GM21825 (cell line): ENCODE results near the gene PI4KB.

Experiments
- ATAC-seq: cut with Tn5 transposase; IDR thresholded peaks from one replicate; pipeline ENCODE4 v1.9.1; 2021; ENCODE audit warnings: mild to moderate bottlenecking, moderate library complexity; ENCODE audit not compliant: unreplicated experiment

PI4KB gene

DNA sequence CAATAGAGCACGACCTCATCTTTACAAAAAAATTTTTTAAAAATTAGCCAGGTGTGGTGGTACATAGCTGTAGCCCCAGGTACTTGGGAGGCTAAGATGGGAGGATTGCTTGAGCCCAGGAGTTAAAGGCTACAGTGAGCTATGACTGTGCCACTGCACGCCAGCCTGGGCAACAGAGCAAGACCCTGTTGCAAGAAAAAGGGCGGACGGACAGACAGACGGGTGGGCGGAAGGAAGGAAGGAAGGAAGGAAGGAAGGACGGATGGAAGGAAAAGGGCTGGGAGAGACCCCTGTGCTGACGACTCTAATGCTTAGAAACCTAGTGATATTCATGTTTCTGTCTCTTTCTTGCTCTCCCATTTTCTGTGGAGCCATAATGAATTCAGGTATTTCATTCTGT, 14.4 kb downstream of the PI4KB start:
- no peak for ATAC-seq

DNA sequence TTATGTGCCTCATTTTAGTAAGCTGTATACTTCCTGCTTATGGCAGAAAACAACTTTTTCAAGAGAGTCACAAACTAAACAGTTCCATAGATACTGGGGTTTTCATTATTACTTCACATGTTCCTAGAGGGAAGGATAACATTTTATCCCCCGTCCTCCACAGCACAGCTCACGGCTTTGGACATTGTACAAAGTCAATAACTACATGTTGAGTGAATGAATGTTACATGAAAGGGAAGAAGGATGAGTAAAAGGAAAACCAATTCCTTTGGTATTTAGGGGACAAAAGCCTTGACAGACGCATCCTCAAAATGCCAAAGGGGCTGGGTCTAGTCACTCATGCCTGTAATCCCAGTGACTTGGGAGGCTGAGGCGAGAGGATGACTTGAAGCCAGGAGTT, 14.8 kb downstream of the PI4KB start:
- no peak for ATAC-seq

DNA sequence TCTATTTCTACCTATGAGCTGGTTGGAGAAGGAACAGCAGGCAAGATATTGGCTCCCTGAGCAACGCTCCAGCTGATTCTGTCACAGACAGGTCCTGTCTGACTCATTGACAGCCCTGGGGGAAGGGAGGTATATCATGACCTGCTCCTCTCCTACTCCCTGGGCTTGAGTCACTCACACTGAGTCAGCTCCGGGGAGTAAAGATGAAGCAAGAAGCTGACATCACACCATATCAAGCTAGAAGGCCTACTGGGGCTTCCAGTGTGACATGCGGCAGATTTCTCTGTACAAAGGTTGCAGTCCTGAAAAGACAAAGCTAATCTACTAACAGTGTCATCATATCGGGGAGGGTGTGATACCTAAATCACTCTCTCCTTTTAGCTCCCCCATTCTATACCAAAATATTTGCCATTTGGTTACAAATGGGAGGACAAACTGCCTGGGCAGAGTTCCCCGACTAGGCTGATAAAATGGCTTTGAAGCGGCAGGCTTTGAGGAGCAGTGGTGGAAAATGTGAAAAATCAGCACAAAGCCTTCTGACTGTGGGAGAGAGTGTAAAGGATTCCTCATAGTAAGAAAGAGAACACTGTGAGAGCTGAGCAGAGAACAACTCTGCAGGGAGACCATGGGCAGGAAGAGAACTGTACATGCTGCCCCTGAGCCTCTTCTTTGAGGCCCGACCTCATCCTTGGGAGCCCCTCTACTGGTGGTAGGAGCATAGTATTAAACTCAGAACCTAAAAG, 15.5 kb downstream of the PI4KB start:
- no peak for ATAC-seq

DNA sequence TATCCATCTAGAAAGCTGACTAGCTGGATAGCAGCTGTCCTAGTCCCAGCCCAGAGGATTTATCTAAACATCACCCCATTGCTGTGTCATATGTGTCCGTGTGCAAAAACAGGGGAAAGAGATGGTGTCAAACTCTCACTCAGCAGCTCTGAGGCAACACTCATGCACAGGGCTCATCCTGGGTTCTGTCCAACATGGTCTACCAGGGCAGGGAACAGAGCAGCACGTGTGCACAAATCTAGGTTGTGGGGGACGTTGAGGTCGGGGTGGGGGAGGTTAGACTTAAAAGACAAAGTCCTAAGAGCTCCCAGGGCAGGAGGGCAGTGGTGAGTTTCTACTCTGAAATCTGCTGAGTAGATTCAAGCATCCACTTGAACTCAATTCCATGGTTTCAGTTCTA, 16.2 kb downstream of the PI4KB start:
- ATAC-seq, result no peak

DNA sequence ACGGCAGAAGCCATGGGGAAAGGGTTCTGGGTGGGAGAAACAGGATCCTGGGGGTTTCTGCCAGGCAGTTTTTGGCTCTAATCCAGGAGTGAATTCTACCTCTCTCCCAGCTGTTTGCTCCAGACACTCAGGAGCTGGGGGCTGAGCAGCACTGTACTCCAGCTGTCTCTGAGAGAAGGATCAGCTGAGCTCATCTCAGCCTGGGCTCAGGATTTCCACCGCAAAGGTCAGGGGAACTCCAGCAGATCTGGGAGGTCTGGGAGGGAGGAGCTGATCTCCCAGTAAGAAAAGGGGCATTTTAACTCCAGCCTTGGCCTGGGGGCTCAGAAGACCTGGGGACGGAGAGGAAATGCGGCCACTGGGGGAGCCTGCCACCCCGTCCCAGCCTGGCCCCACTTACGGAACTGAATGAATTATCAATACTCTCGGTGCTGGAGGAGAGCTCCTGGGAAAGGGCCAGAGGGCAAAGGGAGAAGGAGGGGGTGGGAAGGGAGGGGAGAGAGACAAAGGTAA, 17.3 kb downstream of the PI4KB start:
- ATAC-seq, result no peak

DNA sequence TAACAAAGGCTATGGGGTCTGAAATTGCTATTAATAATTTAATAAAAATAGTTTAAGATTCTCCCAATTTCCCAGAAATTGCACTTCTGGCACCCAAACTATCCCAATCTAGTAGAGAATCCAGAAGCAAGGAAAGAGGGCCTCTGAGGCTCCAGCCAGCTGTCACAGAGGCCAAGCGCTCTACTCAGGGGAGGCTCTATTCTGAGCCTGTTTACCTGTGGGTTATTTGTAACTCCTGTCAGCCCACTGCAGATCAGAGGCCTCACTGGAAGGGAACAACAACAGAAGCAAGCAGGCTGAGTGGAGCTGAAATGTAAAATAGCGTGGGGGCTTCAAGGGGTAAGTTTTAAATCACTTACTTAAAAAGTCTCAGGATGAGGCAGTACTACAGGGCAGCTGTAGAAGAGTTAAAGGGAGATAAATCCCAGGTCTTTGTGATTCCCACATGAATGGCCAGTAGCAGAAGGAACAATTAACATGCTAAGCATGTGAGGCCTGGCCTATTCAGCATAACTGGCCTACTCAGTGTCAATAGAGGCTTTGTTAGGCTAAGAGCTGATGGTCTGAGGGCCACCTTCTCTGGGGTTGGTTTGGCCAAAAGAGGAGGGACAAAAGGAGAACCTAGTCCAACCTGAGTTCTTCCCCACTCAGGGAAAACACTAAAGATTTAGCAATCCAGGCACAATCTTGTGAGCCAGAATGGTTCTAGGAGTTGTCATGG, 32.3 kb downstream of the PI4KB start:
- no peak for ATAC-seq

DNA sequence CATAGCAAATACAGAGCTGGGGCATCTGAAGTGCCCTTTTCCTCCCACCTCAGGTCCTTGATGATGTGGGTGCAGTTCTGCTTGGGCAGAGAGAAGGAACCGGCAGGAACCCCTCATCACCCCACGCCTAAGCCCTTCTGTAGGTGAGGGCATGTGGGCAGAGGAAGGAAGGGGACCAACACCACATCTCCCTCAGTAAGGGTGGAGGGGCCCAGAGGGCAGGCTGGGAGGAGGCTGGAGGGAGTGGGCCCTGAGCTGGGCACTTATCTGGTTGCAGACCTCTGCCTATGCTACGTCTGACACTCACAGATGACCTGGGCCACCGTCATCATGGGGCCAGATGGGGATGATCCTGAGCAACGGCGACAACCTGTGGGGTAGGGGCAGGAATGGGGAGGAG, 34.1 kb downstream of the PI4KB start:
- ATAC-seq, result no peak

DNA sequence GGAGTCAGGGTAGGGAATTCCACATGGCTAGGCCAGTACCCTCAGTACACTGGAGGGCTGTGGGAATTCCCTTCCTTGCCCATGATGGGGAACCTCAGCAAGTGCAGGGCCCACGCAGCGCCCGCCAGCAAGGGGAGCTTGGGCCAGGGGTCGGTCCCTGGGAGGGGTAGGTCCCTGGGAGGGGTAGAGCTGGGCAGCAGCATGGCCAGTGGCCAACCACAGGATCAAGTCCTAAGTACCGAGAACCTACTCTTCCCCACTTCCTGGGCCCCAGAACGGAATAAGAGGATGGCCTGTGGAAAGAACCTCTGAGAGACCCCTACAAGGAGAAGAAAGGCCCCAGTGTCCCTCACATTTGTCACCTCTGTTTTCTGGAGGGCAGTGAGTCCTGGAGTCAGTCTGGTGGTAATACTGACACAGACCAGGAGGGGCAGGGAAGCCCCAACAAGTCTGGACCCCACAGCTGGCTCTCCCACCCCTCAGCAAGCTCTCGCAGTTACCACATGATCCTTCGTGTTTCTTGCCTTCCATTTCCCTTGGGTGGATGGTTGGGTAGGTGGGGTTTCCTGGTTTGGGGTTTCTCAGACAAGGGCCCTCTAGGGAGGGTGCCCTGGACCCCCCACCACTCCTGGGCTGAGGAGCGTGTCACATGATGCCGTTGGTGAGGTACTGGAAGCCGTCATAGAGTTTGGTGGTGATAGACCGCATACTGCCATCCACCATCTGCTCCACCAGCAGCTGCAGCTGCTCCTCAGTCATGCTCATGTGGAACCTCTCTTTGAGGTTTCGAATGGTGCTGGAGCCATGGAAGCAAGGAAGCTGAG, 34.8 kb downstream of the PI4KB start:
- no peak for ATAC-seq

DNA sequence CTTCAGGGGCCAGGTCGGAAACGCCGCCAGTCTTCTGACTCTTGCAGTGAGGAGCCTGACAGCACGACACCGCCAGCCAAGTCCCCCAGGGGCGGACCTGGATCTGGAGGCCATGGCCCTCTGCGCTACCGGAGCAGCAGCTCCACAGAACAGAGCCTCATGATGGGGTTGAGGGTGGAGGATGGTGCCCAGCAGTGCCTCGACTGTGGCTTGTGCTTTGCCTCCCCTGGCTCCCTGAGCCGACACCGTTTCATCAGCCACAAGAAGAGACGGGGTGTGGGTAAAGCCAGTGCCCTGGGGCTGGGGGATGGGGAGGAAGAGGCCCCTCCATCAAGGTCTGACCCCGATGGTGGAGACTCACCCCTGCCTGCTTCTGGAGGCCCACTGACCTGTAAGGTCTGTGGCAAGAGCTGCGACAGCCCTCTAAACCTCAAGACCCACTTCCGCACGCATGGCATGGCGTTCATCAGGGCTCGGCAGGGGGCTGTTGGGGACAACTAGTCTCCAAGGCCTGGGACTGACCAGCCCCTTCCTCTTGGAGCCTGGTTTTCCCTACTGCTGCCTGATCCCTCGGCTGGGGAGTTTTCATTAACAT, 36.4 kb downstream of the PI4KB start:
- ATAC-seq, result no peak

DNA sequence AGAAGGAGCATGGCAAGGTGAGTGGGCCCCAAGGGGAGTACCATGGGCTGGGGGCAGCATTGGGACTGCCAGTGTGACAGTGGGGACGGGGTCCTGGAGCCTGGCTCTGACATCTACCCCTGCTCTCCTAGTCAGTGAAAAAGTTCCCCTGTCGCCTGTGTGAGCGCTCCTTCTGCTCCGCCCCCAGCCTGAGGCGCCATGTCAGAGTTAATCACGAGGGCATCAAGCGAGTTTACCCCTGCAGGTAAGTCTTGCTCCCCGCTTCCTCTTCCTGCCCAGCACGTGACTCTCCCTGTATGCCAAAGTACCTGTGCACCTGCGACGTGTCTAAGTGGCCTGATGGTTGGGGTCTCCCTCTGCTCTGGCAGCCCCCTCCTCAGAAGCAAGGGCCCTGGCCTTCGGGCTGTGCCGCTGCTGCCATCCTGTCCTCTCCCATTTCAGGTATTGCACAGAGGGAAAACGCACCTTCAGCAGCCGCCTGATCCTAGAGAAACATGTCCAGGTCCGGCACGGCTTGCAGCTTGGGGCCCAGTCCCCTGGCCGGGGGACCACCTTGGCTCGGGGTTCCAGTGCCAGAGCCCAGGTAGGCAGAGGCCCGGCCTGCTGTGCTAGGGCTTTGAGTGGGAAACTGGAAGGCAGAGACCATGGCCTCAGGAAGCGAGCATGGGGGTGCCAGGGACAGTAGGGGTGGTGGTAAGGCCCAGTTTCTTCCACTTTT, 37.1 kb downstream of the PI4KB start:
- ATAC-seq, result no peak

DNA sequence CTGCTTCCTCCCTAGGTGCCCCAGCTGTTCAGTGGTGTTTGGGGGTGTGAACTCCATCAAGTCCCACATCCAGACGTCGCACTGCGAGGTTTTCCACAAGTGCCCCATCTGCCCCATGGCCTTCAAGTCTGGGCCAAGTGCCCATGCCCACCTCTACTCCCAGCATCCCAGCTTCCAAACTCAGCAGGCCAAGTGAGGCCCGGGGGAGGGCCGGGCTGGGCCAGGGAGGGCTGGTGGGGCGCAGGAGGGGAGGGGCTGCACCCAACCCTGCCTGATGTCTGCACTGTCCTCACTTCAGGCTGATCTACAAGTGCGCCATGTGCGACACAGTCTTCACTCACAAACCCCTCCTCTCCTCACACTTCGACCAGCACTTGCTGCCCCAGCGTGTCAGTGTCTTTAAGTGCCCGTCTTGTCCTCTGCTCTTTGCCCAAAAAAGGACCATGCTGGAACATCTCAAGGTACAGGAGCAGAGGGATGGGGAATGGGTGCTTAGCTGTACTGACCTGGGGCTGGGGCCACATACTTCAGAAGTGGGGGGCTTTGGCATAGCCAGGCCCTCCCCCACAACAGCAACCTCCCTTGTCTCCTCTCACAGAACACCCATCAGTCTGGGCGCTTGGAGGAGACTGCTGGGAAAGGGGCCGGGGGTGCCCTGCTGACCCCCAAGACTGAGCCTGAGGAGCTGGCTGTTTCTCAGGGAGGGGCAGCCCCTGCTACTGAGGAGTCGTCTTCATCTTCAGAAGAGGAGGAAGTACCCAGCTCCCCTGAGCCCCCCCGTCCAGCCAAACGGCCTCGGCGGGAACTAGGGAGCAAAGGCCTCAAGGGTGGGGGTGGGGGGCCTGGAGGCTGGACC, 37.9 kb downstream of the PI4KB start:
- no peak for ATAC-seq

DNA sequence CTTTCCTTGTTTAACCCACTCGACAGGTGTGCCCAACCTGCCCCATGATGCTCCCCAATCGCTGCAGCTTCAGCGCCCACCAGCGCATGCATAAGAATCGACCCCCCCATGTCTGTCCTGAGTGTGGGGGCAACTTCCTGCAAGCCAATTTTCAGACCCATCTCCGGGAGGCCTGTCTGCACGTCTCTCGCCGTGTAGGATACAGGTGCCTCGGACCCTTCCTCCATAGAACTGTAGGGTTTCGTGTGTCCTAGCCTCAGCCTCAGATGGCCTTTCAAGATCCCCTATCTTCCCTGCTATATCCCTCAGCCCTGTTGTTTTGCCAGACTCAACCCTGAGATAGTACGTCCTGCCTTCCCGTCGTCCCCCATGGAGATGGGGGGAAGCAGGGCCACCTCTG, 38.7 kb downstream of the PI4KB start:
- no peak for ATAC-seq

DNA sequence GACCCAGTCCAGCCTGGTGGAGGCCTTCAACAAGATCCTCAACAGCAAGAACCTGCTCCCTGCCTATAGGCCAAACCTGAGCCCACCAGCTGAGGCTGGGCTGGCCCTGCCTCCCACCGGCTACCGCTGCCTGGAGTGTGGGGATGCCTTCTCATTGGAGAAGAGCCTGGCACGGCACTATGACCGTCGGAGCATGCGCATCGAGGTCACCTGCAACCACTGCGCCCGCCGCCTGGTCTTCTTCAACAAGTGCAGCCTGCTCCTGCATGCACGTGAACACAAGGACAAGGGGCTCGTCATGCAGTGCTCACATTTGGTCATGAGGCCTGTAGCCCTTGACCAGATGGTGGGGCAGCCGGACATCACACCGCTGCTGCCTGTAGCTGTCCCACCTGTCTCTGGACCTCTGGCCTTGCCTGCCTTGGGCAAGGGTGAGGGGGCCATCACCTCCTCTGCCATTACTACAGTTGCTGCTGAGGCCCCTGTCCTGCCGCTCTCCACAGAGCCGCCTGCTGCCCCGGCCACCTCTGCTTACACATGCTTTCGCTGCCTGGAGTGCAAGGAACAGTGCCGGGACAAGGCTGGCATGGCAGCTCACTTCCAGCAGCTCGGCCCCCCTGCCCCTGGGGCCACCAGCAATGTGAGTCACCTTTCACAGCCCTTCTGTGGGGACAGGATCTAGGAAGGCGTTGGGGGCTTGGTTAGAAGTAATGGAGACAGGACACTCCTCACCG, 39.3 kb downstream of the PI4KB start:
- ATAC-seq, result no peak

DNA sequence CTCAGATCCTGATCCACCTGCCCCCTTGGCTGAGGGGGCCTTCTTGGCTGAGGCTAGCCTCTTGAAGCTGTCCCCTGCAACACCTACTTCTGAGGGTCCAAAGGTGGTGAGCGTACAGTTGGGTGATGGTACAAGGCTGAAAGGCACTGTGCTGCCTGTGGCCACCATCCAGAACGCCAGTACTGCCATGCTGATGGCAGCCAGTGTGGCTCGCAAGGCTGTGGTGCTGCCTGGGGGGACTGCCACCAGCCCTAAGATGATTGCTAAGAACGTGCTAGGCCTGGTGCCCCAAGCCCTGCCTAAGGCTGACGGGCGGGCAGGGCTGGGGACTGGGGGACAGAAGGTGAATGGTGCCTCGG, 39.9 kb downstream of the PI4KB start:
- ATAC-seq, result no peak

DNA sequence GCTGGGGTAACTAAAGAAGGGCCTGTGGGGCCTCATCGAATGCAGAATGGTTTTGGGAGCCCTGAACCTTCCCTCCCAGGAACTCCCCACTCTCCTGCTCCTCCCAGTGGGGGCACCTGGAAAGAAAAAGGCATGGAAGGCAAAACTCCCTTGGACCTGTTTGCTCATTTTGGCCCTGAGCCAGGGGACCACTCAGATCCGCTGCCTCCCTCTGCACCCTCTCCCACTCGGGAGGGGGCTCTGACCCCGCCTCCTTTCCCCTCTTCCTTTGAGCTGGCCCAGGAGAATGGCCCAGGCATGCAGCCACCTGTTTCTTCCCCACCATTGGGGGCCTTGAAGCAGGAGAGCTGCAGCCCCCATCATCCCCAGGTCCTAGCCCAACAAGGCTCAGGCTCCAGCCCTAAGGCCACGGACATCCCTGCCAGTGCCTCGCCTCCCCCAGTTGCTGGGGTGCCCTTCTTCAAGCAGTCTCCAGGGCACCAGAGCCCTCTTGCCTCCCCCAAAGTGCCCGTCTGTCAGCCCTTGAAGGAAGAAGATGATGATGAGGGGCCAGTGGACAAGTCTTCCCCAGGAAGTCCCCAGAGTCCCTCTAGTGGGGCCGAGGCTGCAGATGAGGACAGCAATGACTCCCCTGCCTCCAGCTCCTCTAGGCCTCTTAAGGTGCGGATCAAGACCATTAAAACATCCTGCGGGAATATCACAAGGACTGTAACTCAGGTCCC, 40.4 kb downstream of the PI4KB start:
- ATAC-seq, result no peak

DNA sequence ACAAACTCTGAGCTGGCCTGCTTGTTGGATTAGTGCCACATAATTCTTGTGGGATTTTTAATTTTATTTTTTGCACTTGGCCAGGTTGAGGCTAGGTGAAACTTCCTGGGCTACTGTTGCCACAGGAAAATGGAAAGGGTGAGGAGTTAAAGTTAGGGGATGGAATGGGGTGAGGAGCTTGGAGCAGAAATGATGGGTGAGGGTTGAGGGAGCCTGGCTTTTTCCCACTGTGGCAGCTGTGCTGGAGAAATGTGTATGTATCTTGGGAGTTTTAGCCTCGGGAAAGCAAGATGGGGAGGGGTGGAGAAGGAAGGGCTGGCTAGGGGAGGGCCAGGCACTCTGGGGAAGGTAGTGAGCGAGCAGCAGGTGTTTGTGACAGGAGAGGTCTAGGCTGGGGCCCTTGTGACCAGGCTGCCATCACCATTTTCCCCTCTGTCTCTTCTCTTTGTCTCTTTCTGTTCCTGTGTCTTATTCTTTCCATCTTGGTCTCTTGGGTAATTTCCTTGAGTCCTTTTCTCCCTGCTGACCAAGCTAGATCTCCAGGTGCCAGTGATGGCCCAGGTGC, 43.1 kb downstream of the PI4KB start:
- no peak for ATAC-seq

DNA sequence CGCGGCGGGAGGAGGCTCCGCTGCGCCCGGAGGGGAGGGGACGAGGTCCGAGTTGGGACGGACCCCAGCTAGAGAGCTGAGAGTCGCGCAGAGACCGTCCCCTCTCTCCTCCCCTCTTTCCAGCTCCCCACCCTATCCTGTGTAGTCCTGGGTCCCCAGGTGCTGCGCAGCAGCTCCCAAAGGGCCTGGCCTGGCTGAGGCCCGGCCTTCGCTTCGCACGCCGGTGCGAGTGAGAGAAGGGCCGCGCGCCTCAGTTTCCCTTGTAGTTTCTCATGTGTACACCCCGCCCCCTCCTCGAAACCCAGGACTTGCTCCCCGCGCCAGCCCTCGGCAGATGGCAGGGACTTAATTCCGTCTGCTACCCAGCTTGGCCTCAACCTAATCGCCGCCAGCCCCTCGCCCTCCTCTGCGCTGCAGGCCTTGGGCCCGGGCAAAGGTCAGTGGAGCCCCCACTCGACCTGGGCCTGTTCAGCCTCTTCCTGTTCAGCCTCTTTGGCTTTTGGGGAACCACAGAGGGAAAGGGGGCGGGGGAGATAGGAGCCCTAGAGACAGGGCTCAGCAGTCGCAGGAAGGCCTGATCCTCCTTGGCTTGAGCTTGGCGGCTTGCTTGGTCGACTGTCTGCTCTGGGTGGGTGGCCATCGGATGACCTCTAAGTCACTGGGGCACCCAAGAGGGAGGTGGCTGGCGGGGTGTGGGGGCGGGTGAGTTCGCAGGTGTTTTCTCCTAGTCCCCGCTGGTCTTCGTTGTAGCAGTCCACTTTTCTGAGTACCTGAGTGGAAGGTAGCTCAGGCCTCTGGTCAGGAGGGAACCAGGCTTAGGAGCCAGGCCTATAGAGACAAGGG, 44.1 kb downstream of the PI4KB start:
- ATAC-seq, result no peak
